ENCODE results near the gene MECP2.

DNA sequence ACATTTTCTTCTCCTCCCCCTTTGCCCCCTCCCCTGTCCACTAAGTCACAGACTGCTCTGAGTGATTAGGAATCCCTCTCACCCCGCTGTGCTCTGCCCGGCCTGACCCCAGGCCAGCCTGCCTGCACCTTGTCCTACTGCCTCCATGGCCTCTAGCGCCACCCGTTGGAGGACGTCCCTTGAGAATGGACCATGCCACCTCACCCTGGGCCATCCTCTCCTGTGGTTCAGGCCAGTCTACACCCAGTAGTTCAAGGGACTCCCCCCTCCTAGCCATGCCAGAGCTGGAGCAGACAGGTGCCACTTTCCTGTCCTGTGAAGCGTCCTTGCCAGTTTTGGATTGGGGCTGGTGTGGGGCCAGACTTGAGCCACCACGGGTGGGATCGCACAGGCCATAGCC is 68.1 kb downstream of the MECP2 start:
- TF ChIP-seq, protein P1, sequence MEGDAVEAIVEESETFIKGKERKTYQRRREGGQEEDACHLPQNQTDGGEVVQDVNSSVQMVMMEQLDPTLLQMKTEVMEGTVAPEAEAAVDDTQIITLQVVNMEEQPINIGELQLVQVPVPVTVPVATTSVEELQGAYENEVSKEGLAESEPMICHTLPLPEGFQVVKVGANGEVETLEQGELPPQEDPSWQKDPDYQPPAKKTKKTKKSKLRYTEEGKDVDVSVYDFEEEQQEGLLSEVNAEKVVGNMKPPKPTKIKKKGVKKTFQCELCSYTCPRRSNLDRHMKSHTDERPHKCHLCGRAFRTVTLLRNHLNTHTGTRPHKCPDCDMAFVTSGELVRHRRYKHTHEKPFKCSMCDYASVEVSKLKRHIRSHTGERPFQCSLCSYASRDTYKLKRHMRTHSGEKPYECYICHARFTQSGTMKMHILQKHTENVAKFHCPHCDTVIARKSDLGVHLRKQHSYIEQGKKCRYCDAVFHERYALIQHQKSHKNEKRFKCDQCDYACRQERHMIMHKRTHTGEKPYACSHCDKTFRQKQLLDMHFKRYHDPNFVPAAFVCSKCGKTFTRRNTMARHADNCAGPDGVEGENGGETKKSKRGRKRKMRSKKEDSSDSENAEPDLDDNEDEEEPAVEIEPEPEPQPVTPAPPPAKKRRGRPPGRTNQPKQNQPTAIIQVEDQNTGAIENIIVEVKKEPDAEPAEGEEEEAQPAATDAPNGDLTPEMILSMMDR (IDR thresholded peaks at IDR 0.05; ENCODE audit: low read depth, low read length): peak; percentile 7; the same call in 1 of the 2 replicates
- no peak for TF ChIP-seq EZH2phosphoT487 (IDR thresholded peaks at IDR 0.05; ENCODE audit: low read depth)

Data from OCI-LY3 (cell line).